K562 (cell line): ENCODE data around the gene OXSM. TPM values are rescaled to one million over a fixed set of nuclear protein-coding genes. Genes with fewer than 3 reads are reported as not detected.

ENCODE experiments used
- EGR1 ChIP-seq: fragments of 450-650 bp; conservative IDR thresholded peaks from 2 replicates; pipeline ENCODE4 v1.6.1; 2017; ENCODE audit warnings: mild to moderate bottlenecking
- EWSR1 ChIP-seq: fragments of 450-650 bp; IDR thresholded peaks from 2 replicates; pipeline ENCODE4 v1.6.1; 2018; ENCODE audit warnings: borderline replicate concordance, mild to moderate bottlenecking, low read depth, moderate library complexity; ENCODE audit not compliant: partially characterized antibody
- MTA3 ChIP-seq: fragments of 450-650 bp; formaldehyde crosslinking; IDR thresholded peaks from 2 replicates; pipeline ENCODE4 v1.6.1; 2017; ENCODE audit warnings: mild to moderate bottlenecking, borderline replicate concordance
- NR1H2 ChIP-seq: sonication (generic); formaldehyde crosslinking; IDR thresholded peaks from 2 replicates; pipeline ENCODE4 v1.4.0; 2020; ENCODE audit warnings: mild to moderate bottlenecking, missing genetic modification reagents
- PPARD ChIP-seq: fragments of 250-450 bp; sonication (Bioruptor Pico); IDR thresholded peaks from 2 replicates; pipeline ENCODE4 v1.8.0; 2022; ENCODE audit warnings: inconsistent platforms, mild to moderate bottlenecking, moderate library complexity
- SIN3A ChIP-seq, 2 experiments: fragments of 150-350 bp in 1 of 2; IDR thresholded peaks; 2 replicates each; pipeline ENCODE4 v1.6.1; 2011 to 2016; ENCODE audit warnings: borderline replicate concordance in 2 of 2, low read depth in 2 of 2, low read length in 2 of 2, mild to moderate bottlenecking in 2 of 2, moderate library complexity in 2 of 2; ENCODE audit not compliant: control insufficient read depth in 1 of 2
- THAP12 ChIP-seq: fragments of 250-450 bp; sonication (Bioruptor Pico); IDR thresholded peaks from 2 replicates; pipeline ENCODE4 v1.9.0; 2021; ENCODE audit warnings: mild to moderate bottlenecking, inconsistent platforms
- ZFP1 ChIP-seq: fragments of 450-650 bp; formaldehyde crosslinking; IDR thresholded peaks from 2 replicates; pipeline ENCODE4 v1.4.0; 2020; ENCODE audit warnings: mild to moderate bottlenecking, mixed read lengths
- ZNF184 ChIP-seq: sonication (generic); formaldehyde crosslinking; IDR thresholded peaks from 2 replicates; pipeline ENCODE4 v1.5.0; 2020; ENCODE audit warnings: missing genetic modification reagents
- ZNF263 ChIP-seq: sonication (generic); formaldehyde crosslinking; IDR thresholded peaks from 2 replicates; pipeline ENCODE4 v1.8.0; 2022; ENCODE audit warnings: mild to moderate bottlenecking, missing genetic modification reagents, borderline replicate concordance
- ZNF282 ChIP-seq: sonication (generic); formaldehyde crosslinking; IDR thresholded peaks from 2 replicates; pipeline ENCODE4 v1.8.1; 2023; ENCODE audit warnings: missing genetic modification reagents
- ZNF589 ChIP-seq: fragments of 200-800 bp; sonication (Bioruptor generic); IDR thresholded peaks from 2 replicates; pipeline ENCODE4 v1.6.1; 2016; ENCODE audit warnings: low read depth, missing genetic modification characterization, missing compliant biosample characterization
- polyA plus RNA-seq, 8 experiments: library from polyadenylated mRNA; depleted of rRNA in 4 of 8; stranded (reverse) in 5 of 8; unstranded in 3 of 8; fragments of >200 nt; fragmentation: Nextera tagmentation in 2 of 8; fragmentation: Illumina TruSeq in 1 of 8; extraction: Ambion mirVana in 2 of 8; extraction: Trizol in 1 of 8; gene quantifications; 2 replicates each; pipeline versions ENCODE4 v1.2.1 to v1.2.3, GENCODE V29; 2011 to 2014; ENCODE audit warnings: inconsistent platforms in 1 of 8, missing spikeins in 1 of 8
- total RNA-seq, 7 experiments: library from RNA; depleted of rRNA in 6 of 7; stranded (reverse); fragments of >200 nt in 6 of 7; fragmentation: Illumina TruSeq in 2 of 7; extraction: Trizol in 2 of 7; gene quantifications; 2 replicates each; pipeline versions ENCODE4 v1.2.1 to v1.2.3, GENCODE V29; 2011 to 2021; ENCODE audit warnings: low replicate concordance in 1 of 7
- TF ChIP-seq, protein P1 (sequence below): sonication (generic); formaldehyde crosslinking; IDR thresholded peaks from 2 replicates; pipeline ENCODE4 v1.8.0; 2022; ENCODE audit warnings: mild to moderate bottlenecking, low read depth, missing genetic modification reagents
- TF ChIP-seq, protein P2 (sequence below): sonication (generic); formaldehyde crosslinking; IDR thresholded peaks from 2 replicates; pipeline ENCODE4 v1.8.1; 2023; ENCODE audit warnings: missing genetic modification reagents, mild to moderate bottlenecking, borderline replicate concordance
- TF ChIP-seq, protein P3 (sequence below): IDR thresholded peaks from 2 replicates; pipeline ENCODE4 v1.6.1; 2011; ENCODE audit warnings: borderline replicate concordance, low read depth, mild to moderate bottlenecking, moderate library complexity, low read length; ENCODE audit not compliant: insufficient read depth, poor library complexity, severe bottlenecking

Gene OXSM
- total and polyA plus RNA-seq, 9 of the 15 experiments (the other 6 are each of a cell fraction or from before 2014, with no cell fraction given) = 24.0 to 107 (median 34.0) TPM

DNA sequence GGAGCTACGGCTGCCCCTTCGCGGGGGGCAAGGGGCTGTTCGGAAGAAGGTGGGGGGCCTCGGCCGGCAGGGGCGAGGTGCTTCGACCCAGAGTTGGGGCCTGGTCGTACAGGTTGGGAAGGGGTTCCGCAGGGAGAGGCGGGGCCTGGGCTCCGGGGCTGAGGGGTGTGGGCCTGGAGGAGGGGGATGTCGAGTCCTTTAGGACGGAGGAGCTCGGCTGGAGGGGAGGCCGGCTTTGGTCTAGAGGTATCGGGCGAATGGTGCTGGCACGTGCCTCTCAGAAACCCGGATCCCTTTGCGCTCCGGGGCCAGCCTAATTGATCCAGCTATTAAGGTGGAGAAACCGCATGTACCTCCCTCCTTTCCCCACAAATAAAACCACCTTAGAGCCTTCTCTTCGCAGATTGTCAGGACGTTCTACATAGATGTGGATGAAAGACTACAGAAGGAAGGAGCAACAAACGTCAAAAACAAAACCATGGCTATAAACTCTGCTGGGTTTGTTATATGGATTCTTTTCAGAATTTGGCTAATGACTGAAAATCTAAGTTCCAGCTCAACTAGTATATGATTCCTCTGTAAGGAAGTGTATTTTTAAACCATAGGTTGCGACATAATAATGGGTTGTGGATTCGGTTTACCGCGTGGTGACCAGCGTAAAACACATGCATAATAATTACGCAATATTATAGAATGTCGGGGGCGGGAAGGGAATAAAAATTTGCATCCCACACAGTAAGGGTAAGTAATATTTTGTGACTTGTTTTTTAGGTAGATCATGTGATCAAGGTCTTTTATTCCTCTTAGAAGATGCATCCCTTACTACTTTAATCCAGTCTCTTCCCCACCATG is 6.0 kb upstream of the OXSM start (continued):
- TF ChIP-seq ZNF263 (CRISPR knock-in tag) (peak; percentile 56), EGR1 (peak; percentile 74), THAP12 (CRISPR knock-in tag) (0 out of 2 replicates have a peak, but pooled peaks have one; percentile 28), ZFP1 (CRISPR knock-in tag) (0 out of 2 replicates have a peak, but pooled peaks have one; percentile 19), PPARD (CRISPR knock-in tag) (no peak), NR1H2 (CRISPR knock-in tag) (no peak), ZNF589 (CRISPR knock-in tag) (no peak), MTA3 (0 out of 2 replicates have a peak, but pooled peaks have one; percentile 21), ZNF282 (CRISPR knock-in tag) (no peak), EWSR1 (no peak), SIN3A (IDR thresholded peaks at IDR 0.05; ENCODE audit: borderline replicate concordance in 2 of 2, control insufficient read depth in 1 of 2, low read depth in 2 of 2, low read length in 2 of 2) (no peak; a peak in 1 of 4 replicates), ZNF184 (CRISPR knock-in tag) (no peak)
- TF ChIP-seq, protein P1, sequence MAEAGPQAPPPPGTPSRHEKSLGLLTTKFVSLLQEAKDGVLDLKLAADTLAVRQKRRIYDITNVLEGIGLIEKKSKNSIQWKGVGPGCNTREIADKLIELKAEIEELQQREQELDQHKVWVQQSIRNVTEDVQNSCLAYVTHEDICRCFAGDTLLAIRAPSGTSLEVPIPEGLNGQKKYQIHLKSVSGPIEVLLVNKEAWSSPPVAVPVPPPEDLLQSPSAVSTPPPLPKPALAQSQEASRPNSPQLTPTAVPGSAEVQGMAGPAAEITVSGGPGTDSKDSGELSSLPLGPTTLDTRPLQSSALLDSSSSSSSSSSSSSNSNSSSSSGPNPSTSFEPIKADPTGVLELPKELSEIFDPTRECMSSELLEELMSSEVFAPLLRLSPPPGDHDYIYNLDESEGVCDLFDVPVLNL (CRISPR knock-in tag) = no peak
- TF ChIP-seq, protein P2, sequence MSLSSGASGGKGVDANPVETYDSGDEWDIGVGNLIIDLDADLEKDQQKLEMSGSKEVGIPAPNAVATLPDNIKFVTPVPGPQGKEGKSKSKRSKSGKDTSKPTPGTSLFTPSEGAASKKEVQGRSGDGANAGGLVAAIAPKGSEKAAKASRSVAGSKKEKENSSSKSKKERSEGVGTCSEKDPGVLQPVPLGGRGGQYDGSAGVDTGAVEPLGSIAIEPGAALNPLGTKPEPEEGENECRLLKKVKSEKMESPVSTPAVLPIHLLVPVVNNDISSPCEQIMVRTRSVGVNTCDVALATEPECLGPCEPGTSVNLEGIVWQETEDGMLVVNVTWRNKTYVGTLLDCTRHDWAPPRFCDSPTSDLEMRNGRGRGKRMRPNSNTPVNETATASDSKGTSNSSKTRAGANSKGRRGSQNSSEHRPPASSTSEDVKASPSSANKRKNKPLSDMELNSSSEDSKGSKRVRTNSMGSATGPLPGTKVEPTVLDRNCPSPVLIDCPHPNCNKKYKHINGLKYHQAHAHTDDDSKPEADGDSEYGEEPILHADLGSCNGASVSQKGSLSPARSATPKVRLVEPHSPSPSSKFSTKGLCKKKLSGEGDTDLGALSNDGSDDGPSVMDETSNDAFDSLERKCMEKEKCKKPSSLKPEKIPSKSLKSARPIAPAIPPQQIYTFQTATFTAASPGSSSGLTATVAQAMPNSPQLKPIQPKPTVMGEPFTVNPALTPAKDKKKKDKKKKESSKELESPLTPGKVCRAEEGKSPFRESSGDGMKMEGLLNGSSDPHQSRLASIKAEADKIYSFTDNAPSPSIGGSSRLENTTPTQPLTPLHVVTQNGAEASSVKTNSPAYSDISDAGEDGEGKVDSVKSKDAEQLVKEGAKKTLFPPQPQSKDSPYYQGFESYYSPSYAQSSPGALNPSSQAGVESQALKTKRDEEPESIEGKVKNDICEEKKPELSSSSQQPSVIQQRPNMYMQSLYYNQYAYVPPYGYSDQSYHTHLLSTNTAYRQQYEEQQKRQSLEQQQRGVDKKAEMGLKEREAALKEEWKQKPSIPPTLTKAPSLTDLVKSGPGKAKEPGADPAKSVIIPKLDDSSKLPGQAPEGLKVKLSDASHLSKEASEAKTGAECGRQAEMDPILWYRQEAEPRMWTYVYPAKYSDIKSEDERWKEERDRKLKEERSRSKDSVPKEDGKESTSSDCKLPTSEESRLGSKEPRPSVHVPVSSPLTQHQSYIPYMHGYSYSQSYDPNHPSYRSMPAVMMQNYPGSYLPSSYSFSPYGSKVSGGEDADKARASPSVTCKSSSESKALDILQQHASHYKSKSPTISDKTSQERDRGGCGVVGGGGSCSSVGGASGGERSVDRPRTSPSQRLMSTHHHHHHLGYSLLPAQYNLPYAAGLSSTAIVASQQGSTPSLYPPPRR (CRISPR knock-in tag) = no peak
- TF ChIP-seq, protein P3, sequence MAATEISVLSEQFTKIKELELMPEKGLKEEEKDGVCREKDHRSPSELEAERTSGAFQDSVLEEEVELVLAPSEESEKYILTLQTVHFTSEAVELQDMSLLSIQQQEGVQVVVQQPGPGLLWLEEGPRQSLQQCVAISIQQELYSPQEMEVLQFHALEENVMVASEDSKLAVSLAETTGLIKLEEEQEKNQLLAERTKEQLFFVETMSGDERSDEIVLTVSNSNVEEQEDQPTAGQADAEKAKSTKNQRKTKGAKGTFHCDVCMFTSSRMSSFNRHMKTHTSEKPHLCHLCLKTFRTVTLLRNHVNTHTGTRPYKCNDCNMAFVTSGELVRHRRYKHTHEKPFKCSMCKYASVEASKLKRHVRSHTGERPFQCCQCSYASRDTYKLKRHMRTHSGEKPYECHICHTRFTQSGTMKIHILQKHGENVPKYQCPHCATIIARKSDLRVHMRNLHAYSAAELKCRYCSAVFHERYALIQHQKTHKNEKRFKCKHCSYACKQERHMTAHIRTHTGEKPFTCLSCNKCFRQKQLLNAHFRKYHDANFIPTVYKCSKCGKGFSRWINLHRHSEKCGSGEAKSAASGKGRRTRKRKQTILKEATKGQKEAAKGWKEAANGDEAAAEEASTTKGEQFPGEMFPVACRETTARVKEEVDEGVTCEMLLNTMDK = no peak
